Fibroblast of villous mesenchyme (primary cell): ENCODE measurements around the gene NRSN2. TPM values are rescaled to one million over a fixed set of nuclear protein-coding genes. Genes with fewer than 3 reads are reported as not detected.

Experiments
- DNase-seq: peaks from one replicate; pipeline ENCODE4 v3.0.0-alpha.2; 2010; ENCODE audit warnings: low read depth
- H3K4me3 ChIP-seq: 2 replicates; pipeline ENCODE4 v1.5.1; 2011; ENCODE audit warnings: low read depth, mild to moderate bottlenecking, low read length
- CTCF ChIP-seq: IDR thresholded peaks from 2 replicates; pipeline ENCODE4 v1.5.1; 2012; ENCODE audit warnings: low read depth, mild to moderate bottlenecking, low read length; ENCODE audit not compliant: insufficient read depth
- total RNA-seq: library from RNA; depleted of rRNA; stranded (reverse); fragments of >200 nt; gene quantifications from 2 replicates; pipeline ENCODE4 v1.2.3, GENCODE V29; 2012

The NRSN2 gene
- total RNA-seq, 1 donor, result 53.5 TPM

DNA sequence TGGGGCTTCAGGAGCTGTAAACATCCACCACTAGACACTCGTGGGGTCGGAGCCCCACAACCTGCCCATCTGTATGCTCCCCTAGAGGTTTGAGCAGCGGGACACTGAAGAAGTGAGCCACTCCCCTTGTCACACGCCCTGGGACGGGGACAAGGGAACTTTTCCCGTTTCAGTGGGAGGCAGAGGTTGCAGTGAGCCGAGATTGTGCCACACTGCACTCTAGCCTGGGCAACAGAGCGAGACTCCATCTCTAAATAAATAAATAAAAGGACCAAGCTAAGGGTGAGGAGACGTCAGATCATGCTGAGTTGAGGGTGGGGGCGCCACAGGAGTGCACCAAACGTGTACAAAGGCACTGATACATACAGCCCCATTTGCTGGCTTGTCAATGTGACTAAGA, 41.2 kb upstream of the NRSN2 start:
- no peak for TF ChIP-seq CTCF

DNA sequence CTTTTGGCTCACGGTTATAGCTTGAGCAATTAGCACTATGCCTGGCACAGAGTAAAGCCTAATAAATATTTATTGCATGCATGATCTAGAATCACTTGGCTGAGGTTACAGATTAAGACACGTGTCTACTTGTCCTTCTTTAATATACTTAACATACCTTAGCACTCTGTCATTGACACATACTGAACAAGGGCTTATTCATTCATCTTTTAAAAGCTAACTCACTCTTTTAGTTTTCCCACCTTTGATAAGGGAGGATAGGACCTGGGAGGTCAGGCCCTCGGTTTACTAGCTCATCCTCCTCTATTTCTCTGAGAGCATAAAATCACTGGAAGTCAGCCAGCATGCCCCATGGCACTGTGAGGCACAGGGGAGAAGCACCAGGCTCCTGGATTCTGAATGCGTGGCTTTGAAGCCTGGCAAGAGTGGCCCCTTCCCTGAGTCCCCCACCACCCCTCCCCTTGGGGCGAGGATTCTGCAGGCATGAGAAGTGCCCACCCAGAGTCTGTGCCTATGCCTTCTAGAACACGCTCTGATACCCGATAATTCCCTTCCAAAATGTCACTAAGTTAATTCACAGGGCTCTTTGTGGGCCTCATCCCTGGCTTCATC, 38.4 kb upstream of the NRSN2 start:
- no peak for TF ChIP-seq CTCF
- no peak overlapping the region for H3K4me3 ChIP-seq

More for the DNA sequence above, 41.2 kb upstream of the NRSN2 start:
- no peak for DNase-seq
- no peak overlapping the region for H3K4me3 ChIP-seq

GRCh38 chr20:309306-309840, 37.5 kb upstream of the NRSN2 start:
- H3K4me3 ChIP-seq, result peak overlapping the region; percentile 61
- TF ChIP-seq CTCF, result peak; percentile 5
- peak; percentile 71 for DNase-seq

More for the DNA sequence above, 38.4 kb upstream of the NRSN2 start:
- no peak for DNase-seq

GRCh38 chr20:309841-310644, 36.9 kb upstream of the NRSN2 start:
- peak overlapping the region; percentile 61 for H3K4me3 ChIP-seq
- no peak for TF ChIP-seq CTCF

DNA sequence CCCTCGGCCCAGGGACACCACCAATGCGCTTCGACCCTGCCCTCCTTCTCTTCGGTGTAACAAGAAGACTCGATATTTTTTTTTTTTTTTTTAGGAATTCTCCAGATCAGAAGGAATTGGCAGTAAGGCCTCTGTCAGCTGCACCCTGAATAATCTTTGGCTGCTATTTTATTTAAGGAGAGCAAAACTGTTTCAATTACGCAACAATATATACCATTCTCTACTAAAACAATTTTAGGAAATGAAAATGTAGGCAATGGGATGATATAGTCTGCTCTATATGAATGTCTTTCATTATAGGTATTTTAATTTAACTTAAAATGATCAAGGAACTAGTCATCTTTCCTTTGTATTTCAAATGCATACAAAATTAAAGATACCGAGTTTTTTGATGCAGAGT, 36.3 kb upstream of the NRSN2 start:
- no peak for TF ChIP-seq CTCF
- no peak for DNase-seq
- no peak overlapping the region for H3K4me3 ChIP-seq

More at GRCh38 chr20:309841-310644, 36.9 kb upstream of the NRSN2 start:
- peak; percentile 100 for DNase-seq

- no peak for DNase-seq
- no peak for TF ChIP-seq CTCF
These were observed 35.3 kb upstream of the NRSN2 start for GRCh38 chr20:311609-312008.

More at GRCh38 chr20:311609-312008, 35.3 kb upstream of the NRSN2 start:
- no peak overlapping the region for H3K4me3 ChIP-seq
